GM23248 (cell line): ENCODE measurements around the gene SMIM45.

ENCODE experiments used
- DNase-seq: peaks from one replicate; pipeline ENCODE4 v3.0.0-alpha.2; 2015
- H2AFZ ChIP-seq: fragments of 200-600 bp; sonication (generic); 2 replicates; pipeline ENCODE4 v1.6.1; 2016; ENCODE audit warnings: antibody characterized with exemption
- H3F3A ChIP-seq: fragments of 200-600 bp; sonication (generic); 2 replicates; pipeline ENCODE4 v1.6.1; 2016; ENCODE audit warnings: mild to moderate bottlenecking, antibody characterized with exemption, mixed run types; ENCODE audit not compliant: insufficient read depth
- H3K27ac ChIP-seq: fragments of 200-600 bp; sonication (generic); 2 replicates; pipeline ENCODE4 v1.5.1; 2016; ENCODE audit warnings: mild to moderate bottlenecking
- H3K27me3 ChIP-seq: fragments of 200-600 bp; sonication (generic); replicated peaks from 2 replicates; pipeline ENCODE4 v1.6.1; 2016; ENCODE audit warnings: mild to moderate bottlenecking; ENCODE audit not compliant: insufficient read depth
- H3K36me3 ChIP-seq: fragments of 200-600 bp; sonication (generic); 2 replicates; pipeline ENCODE4 v1.6.1; 2016; ENCODE audit warnings: low read depth, mild to moderate bottlenecking
- H3K4me1 ChIP-seq: fragments of 200-600 bp; sonication (generic); 2 replicates; pipeline ENCODE4 v1.6.1; 2016; ENCODE audit warnings: mild to moderate bottlenecking; ENCODE audit not compliant: insufficient read depth
- H3K4me2 ChIP-seq: fragments of 200-600 bp; sonication (generic); one replicate; pipeline ENCODE4 v1.6.1; 2016; ENCODE audit warnings: mild to moderate bottlenecking; ENCODE audit not compliant: unreplicated experiment
- H3K4me3 ChIP-seq: fragments of 200-600 bp; sonication (generic); 2 replicates; pipeline ENCODE4 v1.5.1; 2016; ENCODE audit warnings: mild to moderate bottlenecking
- H3K79me2 ChIP-seq: fragments of 200-600 bp; sonication (generic); 2 replicates; pipeline ENCODE4 v1.6.1; 2016; ENCODE audit warnings: mild to moderate bottlenecking; ENCODE audit not compliant: insufficient read depth
- H3K9ac ChIP-seq: fragments of 200-600 bp; sonication (generic); 2 replicates; pipeline ENCODE4 v1.6.1; 2016; ENCODE audit warnings: mild to moderate bottlenecking
- H3K9me2 ChIP-seq: fragments of 200-600 bp; sonication (generic); 2 replicates; pipeline ENCODE4 v1.6.1; 2016; ENCODE audit warnings: mixed run types, mild to moderate bottlenecking, moderate library complexity; ENCODE audit not compliant: insufficient read depth
- H3K9me3 ChIP-seq: fragments of 200-600 bp; sonication (generic); one replicate; pipeline ENCODE4 v1.6.1; 2017; ENCODE audit warnings: low read depth
- H4K20me1 ChIP-seq: fragments of 200-600 bp; sonication (generic); 2 replicates; pipeline ENCODE4 v1.6.0; 2016; ENCODE audit not compliant: insufficient read depth
- EZH2 ChIP-seq: fragments of 200-600 bp; sonication (generic); IDR thresholded peaks from 2 replicates; pipeline ENCODE4 v1.6.1; 2018; ENCODE audit warnings: antibody characterized with exemption, mild to moderate bottlenecking; ENCODE audit not compliant: insufficient read depth, poor library complexity, severe bottlenecking
- EZH2phosphoT487 ChIP-seq: fragments of 200-600 bp; sonication (generic); IDR thresholded peaks from 2 replicates; pipeline ENCODE4 v1.6.1; 2018; ENCODE audit warnings: antibody characterized with exemption, moderate library complexity, mild to moderate bottlenecking, low read depth; ENCODE audit not compliant: insufficient read depth
- WGBS, 2 experiments: methylation state at CpG; one replicate each; pipeline ENCODE4 v1.1.6; 2015 to 2017; ENCODE audit warnings: low lambda C conversion rate in 2 of 2, low coverage in 1 of 2; ENCODE audit errors: missing lambda C conversion rate in 2 of 2; 5-methylcytosine and 5-hydroxymethylcytosine counted together
- in situ Hi-C: fragments of 300-500 bp; cut with MboI; formaldehyde crosslinking; loops from 2 replicates; pipeline ENCODE4 v1.15.0; 2020

SMIM45 gene

GRCh38 chr22:41970601-41971000 is 18.7 kb downstream of the SMIM45 start:
- no peak overlapping the region for H3K9ac ChIP-seq
- no peaks in the 10 kb centered on the region for H4K20me1 ChIP-seq
- no peak overlapping the region for H2AFZ ChIP-seq
- H3K4me3 ChIP-seq = no peak overlapping the region
- no peak overlapping the region for H3K4me2 ChIP-seq
- in situ Hi-C loops = no loop called here
- peaks cover 19% of the 10 kb centered on the region for H3K27me3 ChIP-seq
- DNase-seq = no peak
- no peaks in the 10 kb centered on the region for H3K9me2 ChIP-seq
- no peak overlapping the region for H3K27ac ChIP-seq
- no peak for TF ChIP-seq EZH2phosphoT487
- no peak for TF ChIP-seq EZH2
- no peaks in the 10 kb centered on the region for H3K36me3 ChIP-seq
- H3F3A ChIP-seq = peaks cover 4% of the 10 kb centered on the region; the same call in 1 of the 2 replicates
- no peaks in the 10 kb centered on the region for H3K4me1 ChIP-seq
- 45 to 56% methylated on average over 2 of the region's 2 CpGs for WGBS, 2 experiments
- no peaks in the 10 kb centered on the region for H3K79me2 ChIP-seq
- no peaks in the 10 kb centered on the region for H3K9me3 ChIP-seq

GRCh38 chr22:41971431-41971830 is 19.5 kb downstream of the SMIM45 start:
- WGBS, 2 experiments = 56 to 68% methylated on average over 11 of the region's 11 CpGs
- H3K27ac ChIP-seq = no peak overlapping the region
- H3K27me3 ChIP-seq = peaks cover 27% of the 10 kb centered on the region
- no peaks in the 10 kb centered on the region for H3K79me2 ChIP-seq
- DNase-seq = no peak
- H3K4me3 ChIP-seq = no peak overlapping the region
- H3K9me2 ChIP-seq = no peaks in the 10 kb centered on the region
- no peaks in the 10 kb centered on the region for H3K9me3 ChIP-seq
- in situ Hi-C loops = no loop called here
- H3K4me2 ChIP-seq = no peak overlapping the region
- no peaks in the 10 kb centered on the region for H3K36me3 ChIP-seq
- 0 out of 2 replicates have a peak, but pooled peaks cover 3% of the 10 kb centered on the region for H3K4me1 ChIP-seq
- TF ChIP-seq EZH2 (no peak), EZH2phosphoT487 (no peak)
- H3K9ac ChIP-seq = no peak overlapping the region
- H4K20me1 ChIP-seq = no peaks in the 10 kb centered on the region
- no peak overlapping the region for H2AFZ ChIP-seq
- H3F3A ChIP-seq = peaks cover 4% of the 10 kb centered on the region; the same call in 1 of the 2 replicates

DNA sequence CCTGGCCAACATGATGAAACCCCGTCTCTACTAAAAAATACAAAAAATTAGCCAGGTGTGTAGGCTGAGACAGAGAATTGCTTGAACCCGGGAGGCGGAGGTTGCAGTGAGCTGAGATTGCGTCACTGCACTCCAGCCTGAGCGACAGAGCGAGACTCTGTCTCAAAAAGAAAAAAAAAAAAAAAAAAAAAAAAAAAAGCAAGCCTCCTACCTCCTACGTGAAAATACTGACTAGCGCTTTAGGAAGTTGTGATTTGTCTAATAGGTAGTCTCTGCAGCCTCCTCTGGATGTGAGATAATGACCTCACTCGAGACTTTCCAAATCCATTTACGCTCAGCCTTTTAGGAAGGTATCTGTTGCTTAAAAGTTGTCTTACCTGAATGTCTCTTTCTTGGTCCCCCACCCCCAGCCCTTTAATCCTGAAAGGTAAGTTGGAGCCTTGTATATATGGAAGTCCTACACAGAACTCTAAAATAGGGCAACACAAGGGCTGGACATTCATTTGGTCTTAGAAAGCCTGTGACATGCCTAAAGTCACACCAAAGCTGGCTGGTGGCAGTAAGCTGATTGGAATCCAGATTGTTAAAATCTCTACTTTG is 22.8 kb downstream of the SMIM45 start:
- TF ChIP-seq EZH2phosphoT487 (no peak), EZH2 (no peak)
- Histone ChIP-seq H3K79me2 (no peaks in the 10 kb centered on the region), H4K20me1 (no peaks in the 10 kb centered on the region), H3K9me2 (no peaks in the 10 kb centered on the region), H3K9ac (no peak overlapping the region), H3K9me3 (no peaks in the 10 kb centered on the region), H3F3A (no peaks in the 10 kb centered on the region), H2AFZ (no peak overlapping the region), H3K4me3 (no peak overlapping the region), H3K27me3 (peaks cover 41% of the 10 kb centered on the region), H3K4me2 (no peak overlapping the region), H3K36me3 (no peaks in the 10 kb centered on the region), H3K4me1 (0 out of 2 replicates have a peak, but pooled peaks cover 4% of the 10 kb centered on the region), H3K27ac (no peak overlapping the region)
- in situ Hi-C loops = no loop called here
- 63 to 71% methylated on average over 9 to 10 of the region's 10 CpGs for WGBS, 2 experiments
- DNase-seq = no peak

GRCh38 chr22:41975299-41976069 is 23.5 kb downstream of the SMIM45 start:
- H3K9ac ChIP-seq = no peak overlapping the region
- H2AFZ ChIP-seq = no peak overlapping the region
- WGBS, 2 experiments = 34 to 46% methylated on average over 12 of the region's 12 CpGs
- peaks cover 41% of the 10 kb centered on the region for H3K27me3 ChIP-seq
- TF ChIP-seq EZH2phosphoT487 = no peak
- TF ChIP-seq EZH2 = no peak
- 0 out of 2 replicates have a peak, but pooled peaks cover 4% of the 10 kb centered on the region for H3K4me1 ChIP-seq
- H3K4me2 ChIP-seq = no peak overlapping the region
- no peak overlapping the region for H3K27ac ChIP-seq
- DNase-seq = no peak
- no peaks in the 10 kb centered on the region for H3K79me2 ChIP-seq
- H3K9me3 ChIP-seq = no peaks in the 10 kb centered on the region
- H3F3A ChIP-seq = no peaks in the 10 kb centered on the region
- no peaks in the 10 kb centered on the region for H3K36me3 ChIP-seq
- no peak overlapping the region for H3K4me3 ChIP-seq
- H4K20me1 ChIP-seq = no peaks in the 10 kb centered on the region
- H3K9me2 ChIP-seq = no peaks in the 10 kb centered on the region
- in situ Hi-C loops = no loop called here
